ENCODE results near the gene MYO6. TPM values are rescaled to one million over a fixed set of nuclear protein-coding genes. Genes with fewer than 3 reads are reported as not detected.

MYO6 gene
- total and polyA plus RNA-seq, 3 donors from 2014 or later = 31.5 to 75.3 (median 69.2) TPM

GRCh38 chr6:75943381-75943780, 194.3 kb downstream of the MYO6 start:
- no peak overlapping the region for H3K4me3 ChIP-seq
- no peak for DNase-seq
- TF ChIP-seq POLR2A (IDR thresholded peaks at IDR 0.05) (no peak), CTCF (IDR thresholded peaks at IDR 0.05) (no peak)
- no peaks in the 10 kb centered on the region for H3K36me3 ChIP-seq (ENCODE audit: low read depth, missing control alignments)
- H3K4me1 ChIP-seq = no peaks in the 10 kb centered on the region
- no peaks in the 10 kb centered on the region for H3K27me3 ChIP-seq
- no peak overlapping the region for H3K27ac ChIP-seq
- intact Hi-C loops (cut with DNase I; ENCODE audit: low total_unique reads) = no loop called here
- 82 to 94% methylated on average over 2 of the region's 2 CpGs for WGBS, 2 donors
- no peaks in the 10 kb centered on the region for H3K9me3 ChIP-seq

- no peak for TF ChIP-seq CTCF (IDR thresholded peaks at IDR 0.05)
- TF ChIP-seq POLR2A (IDR thresholded peaks at IDR 0.05) = no peak
- Histone ChIP-seq H3K4me3 (no peak overlapping the region), H3K9me3 (no peaks in the 10 kb centered on the region), H3K27me3 (no peaks in the 10 kb centered on the region), H3K4me1 (no peaks in the 10 kb centered on the region), H3K36me3 (ENCODE audit: low read depth, missing control alignments) (no peaks in the 10 kb centered on the region), H3K27ac (no peak overlapping the region)
- DNase-seq = no peak
- intact Hi-C loops (cut with DNase I; ENCODE audit: low total_unique reads) = no loop called here
- 63 to 70% methylated on average over 4 of the region's 4 CpGs for WGBS, 2 donors
Observed at GRCh38 chr6:75946146-75946831, 197.2 kb downstream of the MYO6 start.

- Histone ChIP-seq H3K27me3 (no peaks in the 10 kb centered on the region), H3K4me1 (no peaks in the 10 kb centered on the region), H3K9me3 (no peaks in the 10 kb centered on the region), H3K4me3 (no peak overlapping the region), H3K27ac (no peak overlapping the region), H3K36me3 (ENCODE audit: low read depth, missing control alignments) (no peaks in the 10 kb centered on the region)
- WGBS, 2 donors = 85 to 88% methylated on average over 5 of the region's 5 CpGs
- TF ChIP-seq CTCF (IDR thresholded peaks at IDR 0.05) (no peak), POLR2A (IDR thresholded peaks at IDR 0.05) (no peak)
- intact Hi-C loops (cut with DNase I; ENCODE audit: low total_unique reads) = no loop called here
- DNase-seq = no peak
Observed at GRCh38 chr6:75947935-75948334, 198.9 kb downstream of the MYO6 start.

GRCh38 chr6:75952128-75952527, 203.1 kb downstream of the MYO6 start:
- H3K27me3 ChIP-seq = no peaks in the 10 kb centered on the region
- WGBS, 2 donors = 42 to 46% methylated on average over 3 of the region's 3 CpGs
- H3K9me3 ChIP-seq = no peaks in the 10 kb centered on the region
- H3K4me1 ChIP-seq = no peaks in the 10 kb centered on the region
- H3K4me3 ChIP-seq = no peak overlapping the region
- no peak overlapping the region for H3K27ac ChIP-seq
- H3K36me3 ChIP-seq (ENCODE audit: low read depth, missing control alignments) = no peaks in the 10 kb centered on the region
- DNase-seq = no peak
- intact Hi-C loops (cut with DNase I; ENCODE audit: low total_unique reads) = no loop called here
- TF ChIP-seq POLR2A (IDR thresholded peaks at IDR 0.05) (no peak), CTCF (IDR thresholded peaks at IDR 0.05) (no peak)

GRCh38 chr6:75963569-75963968, 214.5 kb downstream of the MYO6 start:
- intact Hi-C loops (cut with DNase I; ENCODE audit: low total_unique reads) = no loop called here
- WGBS, 2 donors = 81 to 82% methylated on average over 1 of the region's 1 CpG
- H3K4me3 ChIP-seq = no peak overlapping the region
- H3K4me1 ChIP-seq = no peaks in the 10 kb centered on the region
- no peaks in the 10 kb centered on the region for H3K27me3 ChIP-seq
- TF ChIP-seq POLR2A (IDR thresholded peaks at IDR 0.05) (no peak), CTCF (IDR thresholded peaks at IDR 0.05) (no peak)
- no peaks in the 10 kb centered on the region for H3K36me3 ChIP-seq (ENCODE audit: low read depth, missing control alignments)
- no peak for DNase-seq
- H3K9me3 ChIP-seq = no peaks in the 10 kb centered on the region
- no peak overlapping the region for H3K27ac ChIP-seq
